NCI-H1105 (cell line): ENCODE data around the gene SCRN2.

Source experiments
- DNase-seq: peaks from one replicate; lab custom pipeline; 2025; lab: John Stamatoyannopoulos, UW

SCRN2 gene

DNA sequence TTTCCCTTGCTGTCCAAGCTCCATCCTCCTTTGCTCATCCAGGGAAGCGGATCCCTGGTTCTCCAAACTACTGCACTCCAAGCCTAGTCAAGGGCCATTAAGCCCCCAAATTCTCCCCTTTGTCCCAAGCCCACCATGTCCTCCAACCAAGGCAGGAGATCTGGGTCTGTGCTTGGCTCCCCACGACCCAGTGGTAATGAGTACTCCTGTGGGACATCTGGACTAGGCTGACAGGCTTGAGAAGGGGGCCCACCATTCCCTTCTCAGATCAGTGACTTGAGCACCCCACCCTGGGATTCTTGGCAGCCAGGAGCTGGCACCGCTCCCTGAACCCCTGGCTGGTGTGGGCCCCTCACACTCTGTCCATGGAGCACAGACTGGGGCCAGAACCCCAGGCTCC, 36.6 kb downstream of the SCRN2 start:
- DNase-seq: no peak

DNA sequence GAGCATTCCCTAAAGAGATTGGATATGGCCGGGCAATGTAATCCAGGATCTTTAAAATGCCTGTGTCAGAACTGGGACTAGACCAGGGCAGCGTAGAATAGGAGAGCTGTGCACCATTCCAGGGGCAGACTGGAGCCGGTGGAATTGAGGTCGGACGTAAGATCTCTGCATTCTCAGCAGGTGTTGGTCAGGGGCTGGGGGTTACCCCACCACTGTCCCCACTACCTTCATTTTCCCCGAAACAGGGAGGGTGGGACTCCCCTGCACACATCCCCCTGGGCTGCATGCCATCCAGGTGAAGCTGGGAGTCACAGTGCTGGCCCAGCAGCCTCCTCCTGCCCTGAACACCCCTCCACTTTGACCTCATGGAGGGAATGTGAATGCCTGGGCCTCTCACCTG, 37.3 kb downstream of the SCRN2 start:
- DNase-seq: no peak

DNA sequence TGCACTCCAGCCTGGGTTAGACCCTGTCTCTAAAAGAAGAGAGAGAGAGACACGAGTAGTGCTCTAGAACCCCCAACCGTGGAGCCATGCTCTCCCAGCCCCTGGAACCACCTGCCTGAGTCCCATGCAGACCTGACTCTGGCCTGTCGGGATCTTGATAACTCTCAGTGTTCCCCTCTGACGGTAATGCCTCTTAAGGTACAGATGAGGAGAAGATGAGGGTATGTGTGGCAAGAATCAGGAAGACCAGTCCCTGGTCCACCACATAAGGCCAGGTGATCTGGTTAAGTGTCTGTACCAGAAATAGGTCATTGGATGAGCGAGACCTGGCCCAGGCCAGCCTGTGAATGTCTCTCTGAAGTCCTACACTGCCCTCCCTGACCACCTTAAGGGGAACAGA, 37.9 kb downstream of the SCRN2 start:
- DNase-seq: no peak

DNA sequence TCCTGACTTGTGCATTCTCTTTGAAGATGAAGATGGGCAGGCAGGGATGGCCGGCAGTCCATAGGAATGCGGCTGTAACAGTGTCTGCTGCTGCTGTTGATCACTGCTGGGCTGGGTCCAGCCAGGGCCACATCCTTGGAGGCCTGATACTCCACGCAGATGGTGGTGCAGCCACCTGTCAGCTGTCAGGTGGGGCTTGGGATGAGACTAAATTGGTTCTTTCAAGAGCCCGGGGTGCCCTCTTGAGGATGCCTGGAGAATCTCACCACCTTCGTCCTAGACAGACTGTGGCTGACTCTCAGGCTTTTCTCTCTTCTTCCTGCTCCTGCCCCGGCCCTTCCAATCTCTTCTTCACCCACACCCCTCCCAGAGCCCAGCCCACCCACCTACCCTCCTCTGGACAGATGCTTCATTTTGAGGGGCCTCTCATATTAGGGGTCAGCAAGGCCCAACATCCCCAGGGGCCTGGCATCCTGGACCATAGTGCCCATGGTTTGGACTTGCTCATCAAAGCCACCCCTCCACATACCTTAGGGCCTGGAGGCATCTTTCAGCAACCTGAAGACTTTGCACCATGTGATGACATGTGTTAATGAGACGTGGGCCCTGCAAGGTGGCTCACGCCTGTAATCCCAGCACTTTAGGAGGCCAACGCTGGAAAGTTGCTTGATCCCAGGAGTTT, 38.6 kb downstream of the SCRN2 start:
- DNase-seq: peak; percentile 58

DNA sequence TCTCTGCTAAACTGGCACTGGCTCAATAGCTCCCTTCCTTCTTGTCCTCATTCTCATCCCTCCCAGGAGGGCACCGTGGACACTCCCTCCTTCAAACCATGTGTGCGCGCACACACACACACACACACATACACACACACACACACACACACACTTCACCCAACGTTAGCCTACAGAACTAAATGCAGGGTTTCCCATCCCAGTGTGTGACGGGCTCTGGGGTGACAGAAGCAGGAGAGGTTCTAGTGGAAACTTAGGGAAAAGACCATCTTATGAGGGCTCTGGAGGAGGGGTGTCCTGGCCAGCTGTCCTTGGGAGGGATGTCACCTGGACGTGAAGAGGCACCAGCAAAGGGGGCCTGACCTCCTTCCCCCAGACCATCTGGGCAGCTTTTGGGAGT, 39.2 kb downstream of the SCRN2 start:
- no peak for DNase-seq

DNA sequence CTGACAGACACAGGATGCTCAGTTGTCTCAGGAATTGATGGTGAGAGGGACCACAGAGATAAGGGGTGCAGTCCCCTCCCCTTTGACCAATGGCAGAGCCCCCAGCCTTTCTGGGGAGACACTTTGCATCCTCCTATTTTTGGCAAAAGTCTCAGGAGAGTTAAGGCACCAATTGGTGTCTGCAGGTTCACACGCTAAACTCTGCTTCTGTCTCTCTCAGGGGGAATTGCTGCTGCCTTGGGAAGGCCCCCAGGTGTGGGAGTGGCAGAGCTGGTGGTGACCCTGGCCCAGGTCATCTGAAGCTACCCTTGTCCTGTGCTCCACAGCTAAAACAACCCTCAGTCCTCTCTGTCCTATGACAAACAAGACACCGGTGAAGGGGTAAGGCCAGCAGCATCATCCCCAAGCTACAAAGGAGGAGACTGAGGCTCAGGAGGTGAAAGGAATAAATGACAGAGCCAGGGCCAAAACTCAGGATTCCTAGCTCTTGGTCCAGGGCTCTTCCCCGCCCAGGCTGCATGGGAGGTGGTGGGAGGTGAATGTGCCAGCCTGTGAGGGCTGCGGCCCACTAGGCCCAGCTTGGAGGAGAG, 39.8 kb downstream of the SCRN2 start:
- no peak for DNase-seq

DNA sequence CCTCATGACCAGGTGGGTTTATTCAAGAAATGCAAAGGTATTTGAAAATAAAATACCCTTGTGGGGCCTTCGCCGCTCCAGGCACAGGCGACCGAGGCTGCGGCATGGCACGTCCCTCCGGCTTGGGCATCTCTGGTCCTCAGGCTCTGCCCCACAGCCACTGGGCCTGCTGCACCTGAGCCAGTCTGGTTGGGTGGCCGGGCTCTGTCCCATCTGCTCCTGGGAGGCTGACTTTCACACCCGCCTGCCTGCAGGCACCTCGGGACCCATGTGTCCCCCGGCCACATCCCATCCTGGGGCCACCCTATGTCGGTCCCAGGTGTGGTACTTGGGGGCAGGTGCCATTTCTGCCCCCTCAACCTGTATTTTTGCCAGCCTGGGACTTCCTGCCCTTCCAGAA, 40.4 kb downstream of the SCRN2 start:
- no peak for DNase-seq

DNA sequence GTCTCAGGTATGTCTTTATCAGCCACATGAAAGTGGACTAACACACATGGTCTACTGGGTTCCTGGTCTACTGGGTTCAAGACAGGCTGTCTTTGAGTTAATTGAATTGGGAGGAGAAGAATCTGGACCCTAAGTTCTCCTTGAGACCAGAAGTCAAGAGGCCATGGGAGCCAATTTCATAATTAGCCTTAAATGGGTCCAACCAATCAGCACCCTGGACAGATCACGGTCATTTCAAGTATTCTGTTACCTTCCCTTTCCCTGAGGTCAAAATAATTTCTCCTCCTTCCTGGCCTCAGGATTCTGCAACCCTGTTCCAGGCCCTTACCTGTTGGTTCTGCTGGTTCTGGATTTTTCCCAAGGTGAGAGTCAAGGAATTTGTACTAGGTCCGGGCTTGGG, 43.3 kb downstream of the SCRN2 start:
- no peak for DNase-seq

DNA sequence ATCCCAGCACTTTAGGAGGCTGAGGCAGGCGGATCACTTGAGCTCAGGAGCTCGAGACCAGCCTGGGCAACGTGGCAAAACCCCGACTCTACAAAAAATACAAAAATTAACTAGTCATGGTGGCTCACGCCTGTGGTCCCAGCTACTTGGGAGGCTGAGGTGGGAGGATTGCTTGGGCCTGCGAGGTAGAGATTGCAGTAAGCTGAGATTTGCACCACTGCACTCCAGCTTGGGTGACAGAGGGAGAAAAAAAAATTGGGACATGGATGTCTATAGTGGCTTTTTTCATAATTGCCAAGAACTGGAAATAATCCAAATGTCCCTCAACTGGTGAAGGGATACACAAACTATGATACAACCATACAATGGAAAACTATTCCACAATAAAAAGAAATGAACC, 48.1 kb downstream of the SCRN2 start:
- no peak for DNase-seq

DNA sequence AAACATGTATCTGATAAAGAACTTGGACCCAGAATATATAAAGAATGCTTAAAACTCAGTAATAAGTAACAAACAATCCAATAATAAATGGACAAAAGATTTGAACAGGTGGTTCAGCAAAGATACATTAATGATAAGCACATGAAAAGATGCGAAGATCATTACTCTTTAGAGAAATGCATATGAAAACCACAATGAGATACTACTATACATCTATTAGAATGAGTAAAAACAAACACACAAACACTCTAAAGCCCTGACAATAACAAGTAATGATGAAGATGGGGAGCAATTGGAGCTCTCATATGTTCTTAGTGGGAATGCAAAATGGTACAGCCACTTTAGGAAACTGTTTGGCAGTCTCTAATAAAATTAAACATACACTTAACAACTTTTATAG, 48.6 kb downstream of the SCRN2 start:
- DNase-seq: no peak

DNA sequence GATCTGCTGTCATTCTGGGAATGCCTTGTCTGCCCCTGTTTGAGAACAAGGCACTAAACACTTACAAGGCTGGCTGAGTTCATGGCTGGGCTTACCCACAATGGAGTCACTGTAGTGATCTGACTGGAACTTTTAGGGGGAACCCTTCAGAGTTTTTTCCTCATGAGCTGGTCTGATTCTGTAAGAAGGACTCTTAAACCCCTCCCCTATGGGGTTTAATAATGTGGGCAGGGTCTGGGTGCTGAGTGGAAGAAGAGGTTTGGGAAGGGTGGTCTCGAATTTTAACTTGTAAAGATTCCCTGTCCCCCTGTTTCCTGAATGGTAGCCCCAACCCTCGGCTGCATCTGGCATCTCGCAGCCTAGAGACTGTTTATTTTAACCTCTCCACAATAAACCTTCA, 50.0 kb downstream of the SCRN2 start:
- no peak for DNase-seq

DNA sequence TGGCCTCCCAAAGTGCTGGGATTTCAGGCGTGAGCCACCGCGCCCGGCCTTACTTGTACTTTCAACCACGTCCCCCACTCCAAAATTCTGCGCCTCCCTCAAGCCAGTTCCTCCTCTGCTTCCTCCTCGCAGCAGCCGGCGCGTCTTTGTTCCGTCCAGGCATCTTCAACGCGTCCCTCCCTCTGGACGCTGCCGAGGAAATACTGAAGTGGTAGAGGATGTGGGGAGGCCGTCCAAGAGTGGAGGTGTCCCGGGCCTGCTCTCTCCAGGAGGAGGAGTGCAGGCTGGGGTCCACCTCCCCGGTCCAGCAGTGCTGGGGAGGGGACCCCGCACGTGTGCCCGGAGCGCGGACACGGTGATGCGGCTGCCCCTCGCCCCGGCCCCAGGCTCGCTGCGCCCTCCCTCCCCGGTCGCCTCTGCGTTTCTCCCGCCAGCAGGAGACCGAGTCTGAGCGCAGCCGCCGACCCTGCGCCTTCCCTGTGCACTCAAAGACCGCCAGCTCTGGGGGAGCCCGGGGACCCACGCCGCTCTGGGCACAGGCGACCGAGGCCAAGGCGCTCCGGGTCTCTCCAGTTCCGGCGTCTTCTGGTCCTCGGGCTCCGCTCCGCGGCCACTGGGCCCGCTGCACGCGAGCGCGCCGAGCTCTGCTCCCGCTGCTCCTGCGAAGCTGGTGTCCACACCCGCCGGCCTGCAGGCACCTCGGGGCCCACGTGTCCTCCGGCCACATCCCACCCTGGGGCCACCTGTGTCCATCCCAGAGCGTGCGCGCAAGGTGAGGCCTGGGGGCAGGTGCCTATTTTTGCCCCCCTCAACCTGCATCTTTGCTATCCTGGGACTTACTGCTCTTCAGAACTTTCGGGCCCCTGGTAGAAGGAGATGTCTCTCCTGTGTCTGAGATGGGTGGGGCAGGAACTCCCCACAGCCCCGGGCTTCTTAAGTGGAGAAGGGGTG, 51.2 kb downstream of the SCRN2 start:
- peak; percentile 58 for DNase-seq
